ENCODE data around the gene ZBTB20.

Gene ZBTB20

GRCh38 chr3:114308830-114309229 is 838.3 kb downstream of the ZBTB20 start:
- peak; percentile 45 for DNase-seq

GRCh38 chr3:114308377-114308776 is 838.7 kb downstream of the ZBTB20 start:
- DNase-seq: no peak

GRCh38 chr3:114307832-114308231 is 839.3 kb downstream of the ZBTB20 start:
- DNase-seq: no peak

- DNase-seq: no peak
These were observed 839.8 kb downstream of the ZBTB20 start for GRCh38 chr3:114307222-114307830.

GRCh38 chr3:114299941-114300624 is 847.0 kb downstream of the ZBTB20 start:
- DNase-seq: no peak

- DNase-seq: no peak
These were observed 847.7 kb downstream of the ZBTB20 start for GRCh38 chr3:114299421-114299820.

- DNase-seq: no peak
These were observed 851.1 kb downstream of the ZBTB20 start for GRCh38 chr3:114295946-114296345.

GRCh38 chr3:114294940-114295480 is 852.1 kb downstream of the ZBTB20 start:
- no peak for DNase-seq

GRCh38 chr3:114293838-114294535 is 853.1 kb downstream of the ZBTB20 start, which contains the start of gene TIGIT:
TIGIT (plus strand) TSS chr3:114294028; CDS start chr3:114294062, 34 bp downstream.
- no peak for DNase-seq

GRCh38 chr3:114290911-114291901 is 855.9 kb downstream of the ZBTB20 start:
- DNase-seq: peak; percentile 89

GRCh38 chr3:114286266-114286665 is 860.8 kb downstream of the ZBTB20 start:
- DNase-seq: no peak

GRCh38 chr3:114285648-114286230 is 861.3 kb downstream of the ZBTB20 start:
- no peak for DNase-seq

GRCh38 chr3:114284644-114285043 is 862.4 kb downstream of the ZBTB20 start:
- no peak for DNase-seq
